Retinal pigment epithelial cell (primary cell): Measurements from ENCODE around the gene OAF.

Experiments
- DNase-seq: peaks from one replicate; pipeline ENCODE4 v3.0.0-alpha.2; 2010; ENCODE audit warnings: low read depth
- H3K4me3 ChIP-seq: 2 replicates; pipeline ENCODE4 v1.5.1; 2011; ENCODE audit warnings: mild to moderate bottlenecking, low read length, control low read depth, moderate library complexity
- CTCF ChIP-seq: conservative IDR thresholded peaks from 2 replicates; pipeline ENCODE4 v1.5.1; 2011; ENCODE audit warnings: low read depth, low read length, control low read depth, inconsistent platforms

The OAF gene

GRCh38 chr11:120229451-120230424 lies 18.9 kb downstream of the OAF start:
- peak; percentile 81 for TF ChIP-seq CTCF
- no peak overlapping the region for H3K4me3 ChIP-seq
- no peak for DNase-seq

GRCh38 chr11:120230433-120231071 lies 19.7 kb downstream of the OAF start:
- H3K4me3 ChIP-seq = no peak overlapping the region
- TF ChIP-seq CTCF = no peak
- DNase-seq = no peak

GRCh38 chr11:120231963-120232362 lies 21.1 kb downstream of the OAF start:
- TF ChIP-seq CTCF = no peak
- DNase-seq = no peak
- H3K4me3 ChIP-seq = no peak overlapping the region

GRCh38 chr11:120233207-120233803 lies 22.5 kb downstream of the OAF start:
- H3K4me3 ChIP-seq = no peak overlapping the region
- no peak for DNase-seq
- TF ChIP-seq CTCF = no peak

- no peak overlapping the region for H3K4me3 ChIP-seq
- peak; percentile 91 for TF ChIP-seq CTCF
- no peak for DNase-seq
Measured at GRCh38 chr11:120235024-120235628, 24.3 kb downstream of the OAF start.

- H3K4me3 ChIP-seq = no peak overlapping the region
- DNase-seq = no peak
- no peak for TF ChIP-seq CTCF
Measured at GRCh38 chr11:120236169-120237107, 25.6 kb downstream of the OAF start.
